ENCODE results near the gene NAALADL2. TPM values are rescaled to one million over a fixed set of nuclear protein-coding genes. Genes with fewer than 3 reads are reported as not detected.

The NAALADL2 gene
- total and polyA plus RNA-seq, 7 donors, result 0.56 to 3.3 (median 1.6) TPM

GRCh38 chr3:175564363-175564762, 705.2 kb downstream of the NAALADL2 start:
- Histone ChIP-seq H3K4me1 (no peaks in the 10 kb centered on the region), H3K4me3 (no peak overlapping the region), H3K27me3 (ENCODE audit: insufficient read depth in 3 of 3, low read length in 2 of 3) (no peaks in the 10 kb centered on the region), H3K27ac (no peak overlapping the region), H3K9me3 (no peaks in the 10 kb centered on the region), H3K36me3 (ENCODE audit: insufficient read depth in 1 of 2, low read depth in 1 of 2) (no peaks in the 10 kb centered on the region)
- ATAC-seq, result no peak
- intact Hi-C loops (cut with DNase I), result no loop called here
- no peak for TF ChIP-seq CTCF (IDR thresholded peaks at IDR 0.05)
- DNase-seq, result no peak

- Histone ChIP-seq H3K4me1 (no peaks in the 10 kb centered on the region), H3K9me3 (no peaks in the 10 kb centered on the region), H3K4me3 (no peak overlapping the region), H3K36me3 (ENCODE audit: insufficient read depth in 1 of 2, low read depth in 1 of 2) (no peaks in the 10 kb centered on the region), H3K27me3 (ENCODE audit: insufficient read depth in 3 of 3, low read length in 2 of 3) (no peaks in the 10 kb centered on the region), H3K27ac (no peak overlapping the region)
- DNase-seq (no peak), ATAC-seq (no peak)
- TF ChIP-seq CTCF (IDR thresholded peaks at IDR 0.05), result no peak
- intact Hi-C loops (cut with DNase I), result no loop called here
Measured at GRCh38 chr3:175571096-175571495, 712.0 kb downstream of the NAALADL2 start.

GRCh38 chr3:175573226-175573625, 714.1 kb downstream of the NAALADL2 start:
- TF ChIP-seq CTCF (IDR thresholded peaks at IDR 0.05), result no peak
- Histone ChIP-seq H3K4me3 (no peak overlapping the region), H3K4me1 (no peaks in the 10 kb centered on the region), H3K27me3 (ENCODE audit: insufficient read depth in 3 of 3, low read length in 2 of 3) (no peaks in the 10 kb centered on the region), H3K36me3 (ENCODE audit: insufficient read depth in 1 of 2, low read depth in 1 of 2) (no peaks in the 10 kb centered on the region), H3K9me3 (no peaks in the 10 kb centered on the region), H3K27ac (no peak overlapping the region)
- intact Hi-C loops (cut with DNase I), result no loop called here
- 78 to 86% (median 84%) methylated on average over 2 of the region's 2 CpGs for WGBS, 3 donors
- DNase-seq (no peak), ATAC-seq (no peak)

GRCh38 chr3:175580318-175580717, 721.2 kb downstream of the NAALADL2 start:
- H3K36me3 ChIP-seq (ENCODE audit: insufficient read depth in 1 of 2, low read depth in 1 of 2), result no peaks in the 10 kb centered on the region
- no peaks in the 10 kb centered on the region for H3K27me3 ChIP-seq (ENCODE audit: insufficient read depth in 3 of 3, low read length in 2 of 3)
- no peak overlapping the region for H3K27ac ChIP-seq
- no peak for TF ChIP-seq CTCF (IDR thresholded peaks at IDR 0.05)
- DNase-seq (no peak), ATAC-seq (no peak)
- intact Hi-C loops (cut with DNase I), result no loop called here
- 86 to 94% (median 94%) methylated on average over 1 of the region's 1 CpG for WGBS, 3 donors
- no peak overlapping the region for H3K4me3 ChIP-seq
- no peaks in the 10 kb centered on the region for H3K9me3 ChIP-seq
- no peaks in the 10 kb centered on the region for H3K4me1 ChIP-seq

GRCh38 chr3:175585898-175586297, 726.8 kb downstream of the NAALADL2 start:
- WGBS, 3 donors, result 67 to 77% (median 76%) methylated on average over 2 of the region's 2 CpGs
- Histone ChIP-seq H3K9me3 (no peaks in the 10 kb centered on the region), H3K27me3 (ENCODE audit: insufficient read depth in 3 of 3, low read length in 2 of 3) (no peaks in the 10 kb centered on the region), H3K36me3 (ENCODE audit: insufficient read depth in 1 of 2, low read depth in 1 of 2) (no peaks in the 10 kb centered on the region), H3K27ac (no peak overlapping the region), H3K4me3 (no peak overlapping the region), H3K4me1 (no peaks in the 10 kb centered on the region)
- DNase-seq (no peak), ATAC-seq (no peak)
- intact Hi-C loops (cut with DNase I), result no loop called here
- TF ChIP-seq CTCF (IDR thresholded peaks at IDR 0.05), result no peak

Measured in psoas muscle (tissue), 8 donors.